Activated CD8-positive, alpha-beta memory T cell treated with anti-CD3 and anti-CD28 coated beads, Interleukin-2, amount 10 ng/mL, durations not matched to agents 7 days and 5 days (primary cell): ENCODE results near the gene FRMD8. TPM values are rescaled to one million over a fixed set of nuclear protein-coding genes. Genes with fewer than 3 reads are reported as not detected.

ENCODE experiments used
- ATAC-seq: fragments of 150-1000 bp; cut with Tn5 transposase; one replicate; pipeline ENCODE4 v1.10.0; 2021; ENCODE audit warnings: moderate library complexity
- CTCF ChIA-PET: fragments of 350-600 bp; sonication (Branson Sonifier 250); formaldehyde crosslinking; loops from one replicate; lab custom pipeline; 2021; ENCODE audit warnings: antibody characterized with exemption; lab: Charles Lee
- DNase-seq: peaks from one replicate; pipeline ENCODE4 v3.0.0-alpha.2; 2020
- H3K27ac Mint-ChIP-seq: one replicate; pipeline ENCODE4 v1.8.0; 2021; ENCODE audit warnings: mild to moderate bottlenecking, mixed read lengths
- H3K27me3 Mint-ChIP-seq: one replicate; pipeline ENCODE4 v1.8.0; 2021; ENCODE audit warnings: mixed read lengths
- H3K36me3 Mint-ChIP-seq: one replicate; pipeline ENCODE4 v1.8.0; 2021; ENCODE audit warnings: mild to moderate bottlenecking, mixed read lengths
- H3K4me1 Mint-ChIP-seq: one replicate; pipeline ENCODE4 v1.8.0; 2021; ENCODE audit warnings: mixed read lengths
- H3K4me3 Mint-ChIP-seq: one replicate; pipeline ENCODE4 v1.8.0; 2021; ENCODE audit warnings: mild to moderate bottlenecking, moderate library complexity, mixed read lengths
- H3K9me3 Mint-ChIP-seq: one replicate; pipeline ENCODE4 v1.8.0; 2022; ENCODE audit warnings: low read depth, mixed read lengths
- total RNA-seq, 2 experiments: library from RNA; stranded (reverse); gene quantifications; one replicate each; pipeline ENCODE4 v1.2.3, GENCODE V29; 2021

FRMD8 gene
- total RNA-seq: 10 to 100 TPM; 52.0 to 56.7 TPM

GRCh38 chr11:65386307-65387140 is at the start of gene FRMD8:
Gene FRMD8, plus strand, starts transcription at chr11:65386637. Its CDS starts 400 bp downstream, at chr11:65387037.
- CTCF ChIA-PET: interaction anchor here (0.9 to 4.0 kb wide), 15 partner anchors 19 to 172 kb away, joined by 3 to 24 read pairs (median 4); partner anchors contain the start of genes LTBP3, NEAT1 and SCYL1
- H3K4me3 Mint-ChIP-seq: peak within 1 kb of the TSS; percentile 85
- H3K9me3 Mint-ChIP-seq: no peaks in the 10 kb centered on the region
- peak; percentile 63 for ATAC-seq
- peaks cover 75% of the 10 kb centered on the region for H3K4me1 Mint-ChIP-seq
- DNase-seq: peak; percentile 89
- no peaks in the 10 kb centered on the region for H3K27me3 Mint-ChIP-seq
- peaks cover 7% of the 10 kb centered on the region for H3K36me3 Mint-ChIP-seq
- H3K27ac Mint-ChIP-seq: peak within 1 kb of the TSS; percentile 93

- DNase-seq (no peak), ATAC-seq (no peak)
- Mint-ChIP-seq H3K27ac (no peak overlapping the region), H3K27me3 (no peaks in the 10 kb centered on the region), H3K36me3 (peaks cover 38% of the 10 kb centered on the region), H3K4me3 (no peak overlapping the region), H3K4me1 (peaks cover 35% of the 10 kb centered on the region), H3K9me3 (no peaks in the 10 kb centered on the region)
- CTCF ChIA-PET: interaction anchor here (1.6 to 2.7 kb wide), 3 partner anchors 9 to 113 kb away, joined by 4 to 21 read pairs (median 7); partner anchors contain the start of gene CDC42EP2
These were observed 47.8 kb upstream of the FRMD8 start for GRCh38 chr11:65338676-65339075.

DNA sequence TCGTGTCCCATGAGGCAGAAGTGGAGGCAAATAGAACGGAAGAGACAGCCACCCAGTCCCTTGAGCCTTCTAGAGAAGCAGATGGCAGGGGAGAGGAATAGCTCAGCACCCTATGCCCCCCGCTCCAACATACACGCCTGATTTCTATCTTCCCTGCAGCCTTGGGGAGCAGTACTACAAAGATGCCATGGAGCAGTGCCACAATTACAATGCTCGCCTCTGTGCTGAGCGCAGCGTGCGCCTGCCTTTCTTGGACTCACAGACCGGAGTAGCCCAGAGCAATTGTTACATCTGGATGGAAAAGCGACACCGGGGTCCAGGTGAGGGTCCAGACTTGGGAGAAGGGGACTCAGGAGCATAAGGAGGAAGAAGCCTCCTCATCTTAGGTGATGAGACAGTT is 46.2 kb upstream of the FRMD8 start:
- H3K4me1 Mint-ChIP-seq: peaks cover 25% of the 10 kb centered on the region
- H3K4me3 Mint-ChIP-seq: no peak overlapping the region
- H3K9me3 Mint-ChIP-seq: no peaks in the 10 kb centered on the region
- no peak overlapping the region for H3K27ac Mint-ChIP-seq
- ATAC-seq: no peak
- peaks cover 41% of the 10 kb centered on the region for H3K36me3 Mint-ChIP-seq
- DNase-seq: no peak
- CTCF ChIA-PET: interaction anchor here (2.7 kb wide), 1 partner anchor 11 kb away, joined by 21 read pairs; no protein-coding TSS in a partner anchor
- H3K27me3 Mint-ChIP-seq: no peaks in the 10 kb centered on the region

GRCh38 chr11:65341856-65342255 is 44.6 kb upstream of the FRMD8 start:
- no peak for DNase-seq
- ATAC-seq: no peak
- Mint-ChIP-seq H3K36me3 (peaks cover 48% of the 10 kb centered on the region), H3K4me3 (no peak overlapping the region), H3K9me3 (no peaks in the 10 kb centered on the region), H3K27me3 (no peaks in the 10 kb centered on the region), H3K27ac (no peak overlapping the region), H3K4me1 (peaks cover 19% of the 10 kb centered on the region)
- CTCF ChIA-PET: interaction anchor here (0.7 to 0.9 kb wide), 2 partner anchors 12 to 137 kb away, joined by 3 read pairs; no protein-coding TSS in a partner anchor

GRCh38 chr11:65351511-65351910 is 34.9 kb upstream of the FRMD8 start:
- Mint-ChIP-seq H3K4me3 (no peak overlapping the region), H3K36me3 (peaks cover 30% of the 10 kb centered on the region), H3K27ac (peak overlapping the region; percentile 57), H3K9me3 (no peaks in the 10 kb centered on the region), H3K4me1 (peaks cover 28% of the 10 kb centered on the region), H3K27me3 (peaks cover 2% of the 10 kb centered on the region)
- ATAC-seq (no peak), DNase-seq (no peak)
- CTCF ChIA-PET: interaction anchor here (1.0 to 2.2 kb wide), 4 partner anchors 17 to 157 kb away, joined by 3 to 10 read pairs (median 6); no protein-coding TSS in a partner anchor

DNA sequence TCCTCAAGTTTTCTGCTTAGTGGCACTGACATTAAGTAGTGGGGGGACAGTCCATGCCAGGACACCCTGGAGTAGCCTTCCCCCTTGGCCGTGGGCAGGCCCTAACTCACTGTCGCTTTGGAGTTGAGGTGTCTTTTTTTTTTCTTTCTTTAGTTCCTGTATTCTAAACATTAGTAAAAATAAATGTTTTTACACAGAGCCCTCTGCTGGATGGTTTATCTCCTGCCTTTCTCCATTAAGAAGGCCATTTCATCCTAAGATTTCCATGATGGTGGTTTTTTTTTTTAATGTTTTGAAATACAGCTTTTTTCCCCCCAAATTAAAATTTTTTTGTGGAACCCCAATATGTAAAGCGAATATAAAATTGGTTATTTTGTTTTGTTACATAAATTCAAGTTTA is 33.7 kb upstream of the FRMD8 start:
- ATAC-seq: no peak
- no peaks in the 10 kb centered on the region for H3K9me3 Mint-ChIP-seq
- H3K4me1 Mint-ChIP-seq: peaks cover 28% of the 10 kb centered on the region
- peaks cover 12% of the 10 kb centered on the region for H3K27me3 Mint-ChIP-seq
- no peak for DNase-seq
- CTCF ChIA-PET: interaction anchor here (0.9 to 2.2 kb wide), 9 partner anchors 9 to 213 kb away, joined by 3 to 10 read pairs (median 3); no protein-coding TSS in a partner anchor
- H3K27ac Mint-ChIP-seq: no peak overlapping the region
- no peak overlapping the region for H3K4me3 Mint-ChIP-seq
- peaks cover 26% of the 10 kb centered on the region for H3K36me3 Mint-ChIP-seq

- H3K9me3 Mint-ChIP-seq: no peaks in the 10 kb centered on the region
- peaks cover 32% of the 10 kb centered on the region for H3K4me1 Mint-ChIP-seq
- DNase-seq (no peak), ATAC-seq (no peak)
- CTCF ChIA-PET: interaction anchor here (0.8 to 2.2 kb wide), 9 partner anchors 9 to 212 kb away, joined by 3 to 10 read pairs (median 3); no protein-coding TSS in a partner anchor
- H3K4me3 Mint-ChIP-seq: peak overlapping the region; percentile 63
- H3K27me3 Mint-ChIP-seq: peaks cover 15% of the 10 kb centered on the region
- H3K36me3 Mint-ChIP-seq: peaks cover 20% of the 10 kb centered on the region
- H3K27ac Mint-ChIP-seq: no peak overlapping the region
These were observed 33.1 kb upstream of the FRMD8 start for GRCh38 chr11:65353376-65353775.

- no peak for ATAC-seq
- Mint-ChIP-seq H3K27ac (no peak overlapping the region), H3K4me1 (peaks cover 30% of the 10 kb centered on the region), H3K4me3 (peak overlapping the region; percentile 63), H3K9me3 (no peaks in the 10 kb centered on the region), H3K36me3 (peaks cover 15% of the 10 kb centered on the region), H3K27me3 (peaks cover 15% of the 10 kb centered on the region)
- DNase-seq: no peak
- CTCF ChIA-PET: interaction anchor here (0.8 to 1.8 kb wide), 2 partner anchors 22 to 80 kb away, joined by 3 to 6 read pairs; no protein-coding TSS in a partner anchor
These were observed 32.6 kb upstream of the FRMD8 start for GRCh38 chr11:65353900-65354264.

DNA sequence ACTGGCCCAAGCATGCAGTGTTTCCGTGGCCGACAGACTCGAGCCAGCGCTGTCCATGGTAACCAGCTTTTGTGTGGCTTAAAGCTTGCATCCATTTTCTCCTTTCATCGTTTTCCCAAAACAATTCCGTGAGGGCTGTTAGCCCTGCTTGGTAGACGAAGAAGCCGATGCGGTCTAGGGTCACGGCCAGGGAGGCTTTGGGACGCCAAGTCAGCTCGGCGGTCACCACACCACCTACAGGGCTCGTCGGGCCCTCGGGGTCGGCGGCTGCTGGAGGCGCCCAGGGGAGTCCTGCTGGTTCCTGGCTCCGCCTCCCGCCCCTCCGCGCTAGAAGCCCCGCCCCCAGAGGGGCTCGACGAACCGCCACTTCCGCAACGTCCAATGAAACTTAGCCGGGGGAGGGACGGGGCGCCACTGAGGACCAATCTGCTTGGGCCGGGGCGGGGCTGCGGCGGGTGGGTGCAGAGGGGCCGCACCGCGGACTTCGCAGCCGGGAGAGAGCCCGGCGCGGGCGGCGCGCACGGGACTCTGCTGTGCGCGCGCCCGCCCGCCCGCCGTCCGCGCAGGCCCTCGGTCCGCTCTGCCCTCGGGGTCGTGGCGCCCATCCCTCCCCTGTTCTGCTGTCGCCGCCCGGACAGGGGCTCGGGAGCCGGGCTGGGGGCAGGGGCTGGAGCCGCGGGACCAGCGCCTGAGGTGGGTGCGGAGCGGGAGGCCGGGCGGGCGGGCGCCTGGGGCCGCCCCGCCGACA is 32.0 kb upstream of the FRMD8 start, which contains the start of gene TIGD3:
Gene TIGD3, plus strand, starts transcription at position 487 of the 748 bp plus-strand sequence. CDS start 1,058 bp downstream, outside the sequence.
- Mint-ChIP-seq H3K4me3 (peak within 1 kb of the TSS; percentile 85), H3K36me3 (peaks cover 11% of the 10 kb centered on the region), H3K27me3 (peaks cover 15% of the 10 kb centered on the region), H3K9me3 (no peaks in the 10 kb centered on the region), H3K27ac (peak within 1 kb of the TSS; percentile 82), H3K4me1 (peaks cover 25% of the 10 kb centered on the region)
- DNase-seq (peak; percentile 98), ATAC-seq (peak; percentile 98)
- CTCF ChIA-PET: interaction anchor here (0.7 to 1.8 kb wide), 3 partner anchors 23 to 80 kb away, joined by 3 to 6 read pairs (median 4); no protein-coding TSS in a partner anchor

DNA sequence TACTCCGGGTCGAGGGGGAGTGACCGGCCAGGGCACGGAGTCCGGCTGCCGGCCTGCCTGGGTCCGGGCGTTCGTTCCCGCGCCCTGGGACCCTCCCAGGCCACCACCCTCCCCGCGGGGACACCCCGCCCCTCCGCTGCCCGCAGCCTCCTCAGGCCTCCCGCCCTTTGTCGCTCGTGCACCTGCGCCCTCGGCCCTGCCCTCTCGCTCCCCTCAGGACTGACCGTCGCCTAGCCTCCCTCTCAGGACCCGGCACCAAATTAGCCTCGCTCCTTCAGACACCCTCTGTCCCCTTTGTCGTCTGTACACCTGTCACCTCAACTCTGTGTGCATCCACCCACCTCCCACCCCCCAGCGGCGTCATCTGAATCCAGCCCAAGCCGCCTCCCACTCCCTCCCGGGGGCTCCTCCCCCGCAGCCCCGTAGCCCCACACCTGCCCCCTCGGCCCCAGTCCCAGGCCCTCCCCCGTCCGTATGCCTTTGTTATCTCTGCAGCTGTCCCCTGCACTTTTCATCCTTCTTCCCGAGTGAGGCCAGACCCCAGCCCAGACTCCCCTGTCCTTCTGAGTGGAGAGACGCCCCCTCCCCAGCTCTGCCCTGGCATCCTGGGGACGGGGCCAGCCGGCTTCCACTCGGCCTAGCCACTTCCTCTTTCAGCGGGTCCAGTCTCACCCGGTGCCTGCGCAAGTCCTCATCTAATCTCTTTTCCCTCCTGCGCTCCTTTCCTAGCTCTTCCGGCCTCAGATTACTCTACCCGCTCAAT is 31.2 kb upstream of the FRMD8 start:
- peak; percentile 73 for DNase-seq
- peaks cover 8% of the 10 kb centered on the region for H3K36me3 Mint-ChIP-seq
- H3K27ac Mint-ChIP-seq: peak overlapping the region; percentile 82
- H3K4me1 Mint-ChIP-seq: peaks cover 21% of the 10 kb centered on the region
- H3K27me3 Mint-ChIP-seq: peaks cover 15% of the 10 kb centered on the region
- H3K9me3 Mint-ChIP-seq: no peaks in the 10 kb centered on the region
- H3K4me3 Mint-ChIP-seq: peak overlapping the region; percentile 85
- CTCF ChIA-PET: interaction anchor here (0.8 to 3.1 kb wide), 7 partner anchors 22 to 117 kb away, joined by 3 to 16 read pairs (median 4); no protein-coding TSS in a partner anchor
- peak; percentile 30 for ATAC-seq

GRCh38 chr11:65355776-65356393 is 30.6 kb upstream of the FRMD8 start:
- ATAC-seq: no peak
- no peaks in the 10 kb centered on the region for H3K9me3 Mint-ChIP-seq
- no peak for DNase-seq
- H3K27me3 Mint-ChIP-seq: peaks cover 15% of the 10 kb centered on the region
- H3K27ac Mint-ChIP-seq: peak overlapping the region; percentile 5
- peak overlapping the region; percentile 85 for H3K4me3 Mint-ChIP-seq
- peaks cover 8% of the 10 kb centered on the region for H3K36me3 Mint-ChIP-seq
- H3K4me1 Mint-ChIP-seq: peaks cover 21% of the 10 kb centered on the region
- CTCF ChIA-PET: interaction anchor here (0.8 to 3.1 kb wide), 10 partner anchors 23 to 116 kb away, joined by 3 to 16 read pairs (median 4); partner anchors contain the start of gene CDC42EP2
